Endothelial cell of umbilical vein (primary cell): ENCODE data around the gene MAP1LC3B2. TPM values are rescaled to one million over a fixed set of nuclear protein-coding genes. Genes with fewer than 3 reads are reported as not detected.

Source experiments
- BruUV-seq: library from RNA; stranded (reverse); fragments of 400-500 nt; replicated peaks from 2 replicates; lab custom pipeline; 2021; lab: Mats Ljungman, UMichigan
- CTCF ChIA-PET: fragments of 300-600, 350-600 bp; sonication (Branson Sonifier 250); formaldehyde crosslinking; loops from one replicate; lab custom pipeline; 2021; ENCODE audit warnings: antibody characterized with exemption, inconsistent platforms; lab: Charles Lee
- POLR2A ChIA-PET: fragments of 300-600, 350-600 bp; sonication (Branson Sonifier 250); formaldehyde crosslinking; loops from one replicate; lab custom pipeline; 2021; ENCODE audit warnings: antibody characterized with exemption, inconsistent platforms; lab: Charles Lee
- DNase-seq: peaks from one replicate; pipeline ENCODE4 v3.0.0-alpha.2; 2011; ENCODE audit warnings: low read depth, low spot score
- FAIRE-seq: peaks from 2 replicates; lab custom pipeline; 2011; peaks lifted over from hg19 to GRCh38; lab: Jason Lieb, UNC
- H2AFZ ChIP-seq: 2 replicates; pipeline ENCODE4 v1.6.0; 2012; ENCODE audit warnings: low read depth, low read length, control low read depth, inconsistent platforms
- H3K27ac ChIP-seq: 2 replicates; pipeline ENCODE4 v1.5.1; 2011; ENCODE audit warnings: low read depth, mild to moderate bottlenecking, control low read depth, low read length, moderate library complexity; ENCODE audit not compliant: insufficient read depth
- H3K27me3 ChIP-seq, 2 experiments: 2 replicates each; pipeline versions ENCODE4 v1.6.0 to v1.6.1; 2011; ENCODE audit warnings: low read length in 2 of 2, mixed read lengths in 1 of 2; ENCODE audit not compliant: control insufficient read depth in 2 of 2, insufficient read depth in 2 of 2
- H3K36me3 ChIP-seq, 2 experiments: 2 replicates in 1 of 2; 3 replicates in 1 of 2; pipeline ENCODE4 v1.5.1; 2011; ENCODE audit warnings: low read length in 2 of 2, mild to moderate bottlenecking in 1 of 2, moderate library complexity in 1 of 2; ENCODE audit not compliant: control insufficient read depth in 2 of 2, insufficient read depth in 2 of 2; ENCODE audit errors: extremely low read depth in 1 of 2
- H3K4me1 ChIP-seq: 3 replicates; pipeline ENCODE4 v1.5.1; 2011; ENCODE audit warnings: mild to moderate bottlenecking, low read length; ENCODE audit not compliant: control insufficient read depth, insufficient read depth; ENCODE audit errors: extremely low read depth
- H3K4me2 ChIP-seq: 2 replicates; pipeline ENCODE4 v1.6.1; 2011; ENCODE audit warnings: low read length, control low read depth, mixed read lengths; ENCODE audit not compliant: insufficient read depth
- H3K4me3 ChIP-seq, 3 experiments: fragments of 200-600 bp in 1 of 3; sonication (generic), shearing (Covaris generic) in 1 of 3; replicated peaks in 1 of 3; 2 replicates each; pipeline ENCODE4 v1.5.1; 2011 to 2016; ENCODE audit warnings: control low read depth in 3 of 3, low read length in 3 of 3, mild to moderate bottlenecking in 2 of 3, inconsistent platforms in 1 of 3, low read depth in 1 of 3, moderate library complexity in 1 of 3; ENCODE audit not compliant: insufficient read depth in 1 of 3
- H3K79me2 ChIP-seq: 2 replicates; pipeline ENCODE4 v1.6.0; 2012; ENCODE audit warnings: low read length, inconsistent platforms; ENCODE audit not compliant: control insufficient read depth, insufficient read depth
- H3K9ac ChIP-seq: replicated peaks from 2 replicates; pipeline ENCODE3; 2011; ENCODE audit warnings: low read length, control low read depth; ENCODE audit not compliant: insufficient read depth; ENCODE audit errors: extremely low read depth
- H3K9me1 ChIP-seq: replicated peaks from 3 replicates; pipeline ENCODE4 v1.6.0; 2011; ENCODE audit warnings: mild to moderate bottlenecking, low read length; ENCODE audit not compliant: control insufficient read depth, insufficient read depth; ENCODE audit errors: extremely low read depth
- H3K9me3 ChIP-seq: replicated peaks from 2 replicates; pipeline ENCODE4 v1.5.1; 2012; ENCODE audit warnings: low read length, inconsistent platforms; ENCODE audit not compliant: control insufficient read depth, insufficient read depth
- H4K20me1 ChIP-seq: replicated peaks from 2 replicates; pipeline ENCODE3; 2011; ENCODE audit warnings: mild to moderate bottlenecking, low read length; ENCODE audit not compliant: control insufficient read depth, insufficient read depth; ENCODE audit errors: extremely low read depth
- CTCF ChIP-seq, 2 donors: IDR thresholded peaks; 1 replicate in 1 of 2; 2 replicates in 1 of 2; pipeline ENCODE4 v1.5.1; 2011; ENCODE audit warnings: low read length in 2 of 2, mild to moderate bottlenecking in 2 of 2, moderate library complexity in 2 of 2, control low read depth in 1 of 2, inconsistent platforms in 1 of 2, low read depth in 1 of 2; ENCODE audit not compliant: insufficient read depth in 1 of 2; ENCODE audit errors: extremely low read depth in 1 of 2
- EZH2 ChIP-seq: IDR thresholded peaks from 2 replicates; pipeline ENCODE4 v1.6.1; 2012; ENCODE audit warnings: borderline replicate concordance, low read depth, mild to moderate bottlenecking, moderate library complexity, low read length, inconsistent platforms; ENCODE audit not compliant: severe bottlenecking
- FOS ChIP-seq: IDR thresholded peaks from 2 replicates; pipeline ENCODE4 v1.6.1; 2011; ENCODE audit warnings: mild to moderate bottlenecking, low read length, moderate library complexity, borderline replicate concordance; ENCODE audit not compliant: insufficient read depth
- GATA2 ChIP-seq: IDR thresholded peaks from 2 replicates; pipeline ENCODE4 v1.7.0; 2011; ENCODE audit warnings: low read depth, mild to moderate bottlenecking, moderate library complexity, mixed read lengths, low read length; ENCODE audit not compliant: insufficient read length, insufficient read depth
- JUN ChIP-seq: IDR thresholded peaks from 2 replicates; pipeline ENCODE4 v1.6.1; 2011; ENCODE audit warnings: borderline replicate concordance, low read depth; ENCODE audit not compliant: insufficient read length, insufficient read depth
- MAX ChIP-seq: IDR thresholded peaks from 2 replicates; pipeline ENCODE4 v1.6.1; 2011; ENCODE audit not compliant: insufficient read depth, insufficient read length
- MYC ChIP-seq: IDR thresholded peaks from one replicate; pipeline ENCODE4 v1.6.1; 2011; ENCODE audit warnings: mild to moderate bottlenecking, low read depth, low read length
- POLR2A ChIP-seq: IDR thresholded peaks from 2 replicates; pipeline ENCODE4 v1.6.1; 2012; ENCODE audit warnings: low read depth, mild to moderate bottlenecking, control low read depth, low read length
- POLR2AphosphoS5 ChIP-seq: IDR thresholded peaks from 2 replicates; pipeline ENCODE4 v1.6.1; 2012; ENCODE audit warnings: low read depth, mild to moderate bottlenecking, control low read depth, low read length, moderate library complexity; ENCODE audit not compliant: insufficient read depth
- dilution Hi-C: fragments of 300-500 bp; cut with MboI; formaldehyde crosslinking; loops from one replicate; pipeline ENCODE4 v1.15.0; 2019; ENCODE audit warnings: low sequenced_read_pairs; ENCODE audit not compliant: extremely low pct_ligation_motif_present
- intact Hi-C: fragments of 100-400 bp; cut with micrococcal nuclease; formaldehyde crosslinking; loops from one replicate; pipeline ENCODE4 v1.10.0; 2022
- polyA plus RNA-seq, 4 experiments: library from polyadenylated mRNA; depleted of rRNA in 3 of 4; stranded (reverse) in 3 of 4; unstranded in 1 of 4; fragments of >200 nt; gene quantifications; 2 replicates each; pipeline versions ENCODE4 v1.2.1 to v1.2.3, GENCODE V29; 2011 to 2012; ENCODE audit warnings: missing spikeins in 1 of 4
- total RNA-seq: library from RNA; stranded (reverse); gene quantifications from 2 replicates; pipeline ENCODE4 v1.2.3, GENCODE V29; 2021

Gene MAP1LC3B2
- total and polyA plus RNA-seq, 2 donors (not counting 3 experiments of a cell fraction or from before 2014, with no cell fraction given), result 0.32 to 4.1 TPM

GRCh38 chr12:116525418-116526001, 33.7 kb upstream of the MAP1LC3B2 start:
- H3K36me3 ChIP-seq, result no peaks in the 10 kb centered on the region
- intact Hi-C loops (loop anchor here (2.0 to 5.0 kb wide), 4 partner anchors 17 to 383 kb away; no protein-coding TSS in a partner anchor), dilution Hi-C loops (no loop called here)
- H3K9me3 ChIP-seq, result no peaks in the 10 kb centered on the region
- H3K4me3 ChIP-seq, result no peak overlapping the region
- BruUV-seq, result TSS peak; percentile 82
- H3K4me1 ChIP-seq, result peaks cover 22% of the 10 kb centered on the region
- DNase-seq, result peak; percentile 74
- TF ChIP-seq JUN (peak; percentile 28), POLR2A (no peak), FOS (peak; percentile 63), MAX (no peak), CTCF (IDR thresholded peaks at IDR 0.05; ENCODE audit: extremely low read depth in 1 of 2, insufficient read depth in 1 of 2, low read depth in 1 of 2, low read length in 2 of 2) (no peak), MYC (no peak), POLR2AphosphoS5 (peak; percentile 38), EZH2 (no peak), GATA2 (peak; percentile 8)
- ChIA-PET CTCF (interaction anchor here (0.8 to 1.6 kb wide), 4 partner anchors 20 to 251 kb away, joined by 3 to 5 read pairs (median 4); no protein-coding TSS in a partner anchor), POLR2A (interaction anchor here (0.7 kb wide), 1 partner anchor 456 kb away, joined by 3 read pairs; no protein-coding TSS in a partner anchor)
- H3K79me2 ChIP-seq, result no peaks in the 10 kb centered on the region
- H2AFZ ChIP-seq, result peak overlapping the region; percentile 85
- H3K27ac ChIP-seq, result peak overlapping the region; percentile 68
- no peaks in the 10 kb centered on the region for H4K20me1 ChIP-seq
- H3K4me2 ChIP-seq, result peak overlapping the region; percentile 69
- peak overlapping the region; percentile 24 for H3K9ac ChIP-seq
- FAIRE-seq, result peak; percentile 86
- no peaks in the 10 kb centered on the region for H3K27me3 ChIP-seq
- H3K9me1 ChIP-seq, result no peaks in the 10 kb centered on the region
